Ovary (tissue), 3 donors: ENCODE data around the gene PSMB1.

Source experiments
- POLR2A ChIP-seq: fragments of 450-650 bp; IDR thresholded peaks from one replicate; pipeline ENCODE4 v1.6.1; 2017; ENCODE audit warnings: antibody characterized with exemption, mild to moderate bottlenecking, moderate library complexity
- TF ChIP-seq, protein P1 (sequence below), 3 donors: fragments of 450-650 bp in 2 of 3; fragments of 200-600 bp in 1 of 3; IDR thresholded peaks; one replicate each; pipeline versions ENCODE4 v1.5.1 to v1.8.0; 2016 to 2022; ENCODE audit warnings: antibody characterized with exemption in 3 of 3, mild to moderate bottlenecking in 1 of 3
- donor health status: DM: no; HTN: no; CAD: no.

DNA sequence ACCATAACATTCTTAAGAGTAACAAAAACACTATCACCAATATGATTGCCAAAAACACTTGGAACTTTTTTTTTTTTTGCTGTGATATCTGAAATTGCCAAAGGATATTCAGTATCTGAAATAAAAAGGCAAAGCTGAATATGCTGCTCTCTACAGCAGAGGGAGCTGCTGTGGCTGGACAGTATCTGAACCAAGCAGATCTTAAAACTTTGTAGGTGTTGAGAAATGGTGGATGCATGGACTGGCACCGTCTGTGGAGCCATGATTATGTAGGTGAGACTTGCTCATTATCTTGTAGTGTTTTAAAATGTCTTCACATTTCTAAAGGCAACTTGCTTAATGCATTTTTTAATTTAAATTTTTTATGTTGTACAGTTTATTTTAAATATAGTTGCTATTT lies 22.1 kb upstream of the PSMB1 start:
- TF ChIP-seq, protein P1, sequence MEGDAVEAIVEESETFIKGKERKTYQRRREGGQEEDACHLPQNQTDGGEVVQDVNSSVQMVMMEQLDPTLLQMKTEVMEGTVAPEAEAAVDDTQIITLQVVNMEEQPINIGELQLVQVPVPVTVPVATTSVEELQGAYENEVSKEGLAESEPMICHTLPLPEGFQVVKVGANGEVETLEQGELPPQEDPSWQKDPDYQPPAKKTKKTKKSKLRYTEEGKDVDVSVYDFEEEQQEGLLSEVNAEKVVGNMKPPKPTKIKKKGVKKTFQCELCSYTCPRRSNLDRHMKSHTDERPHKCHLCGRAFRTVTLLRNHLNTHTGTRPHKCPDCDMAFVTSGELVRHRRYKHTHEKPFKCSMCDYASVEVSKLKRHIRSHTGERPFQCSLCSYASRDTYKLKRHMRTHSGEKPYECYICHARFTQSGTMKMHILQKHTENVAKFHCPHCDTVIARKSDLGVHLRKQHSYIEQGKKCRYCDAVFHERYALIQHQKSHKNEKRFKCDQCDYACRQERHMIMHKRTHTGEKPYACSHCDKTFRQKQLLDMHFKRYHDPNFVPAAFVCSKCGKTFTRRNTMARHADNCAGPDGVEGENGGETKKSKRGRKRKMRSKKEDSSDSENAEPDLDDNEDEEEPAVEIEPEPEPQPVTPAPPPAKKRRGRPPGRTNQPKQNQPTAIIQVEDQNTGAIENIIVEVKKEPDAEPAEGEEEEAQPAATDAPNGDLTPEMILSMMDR (IDR thresholded peaks at IDR 0.05), result no peak
- TF ChIP-seq POLR2A, result no peak
